ENCODE measurements around the gene ACBD6.

The ACBD6 gene

GRCh38 chr1:180256341-180257027 is 245.9 kb downstream of the ACBD6 start:
- Histone ChIP-seq H3K4me1 (no peaks in the 10 kb centered on the region), H3K27ac (no peak overlapping the region), H3K27me3 (peaks cover 0 to 81% of the 10 kb centered on the region in 2 donors), H3K4me3 (no peak overlapping the region), H3K9me3 (no peaks in the 10 kb centered on the region), H3K36me3 (no peaks in the 10 kb centered on the region)
- intact Hi-C loops (cut with DNase I; ENCODE audit: low total_unique reads): no loop called here
- DNase-seq: peak in 1 of 2 donors; percentile 51
- no peak for TF ChIP-seq CTCF (IDR thresholded peaks at IDR 0.05)

GRCh38 chr1:180255536-180256340 is 246.6 kb downstream of the ACBD6 start:
- peak in 1 of 2 donors; percentile 51 for DNase-seq
- Histone ChIP-seq H3K4me1 (no peaks in the 10 kb centered on the region), H3K4me3 (no peak overlapping the region), H3K27ac (no peak overlapping the region), H3K9me3 (no peaks in the 10 kb centered on the region), H3K27me3 (peaks cover 0 to 85% of the 10 kb centered on the region in 2 donors), H3K36me3 (no peaks in the 10 kb centered on the region)
- intact Hi-C loops (cut with DNase I; ENCODE audit: low total_unique reads): no loop called here
- no peak for TF ChIP-seq CTCF (IDR thresholded peaks at IDR 0.05)

- Histone ChIP-seq H3K9me3 (no peaks in the 10 kb centered on the region), H3K27me3 (peaks cover 0 to 81% of the 10 kb centered on the region in 2 donors), H3K4me3 (no peak overlapping the region), H3K36me3 (no peaks in the 10 kb centered on the region), H3K4me1 (no peaks in the 10 kb centered on the region), H3K27ac (no peak overlapping the region)
- peak in 1 of 2 donors; percentile 38 for DNase-seq
- no peak for TF ChIP-seq CTCF (IDR thresholded peaks at IDR 0.05)
- intact Hi-C loops (cut with DNase I; ENCODE audit: low total_unique reads): loop anchor here (5.0 kb wide), 1 partner anchor 227 kb away; no protein-coding TSS in a partner anchor
Observed at GRCh38 chr1:180254854-180255253, 247.5 kb downstream of the ACBD6 start.

GRCh38 chr1:180254496-180254819 is 247.9 kb downstream of the ACBD6 start:
- H3K27ac ChIP-seq: no peak overlapping the region
- H3K4me3 ChIP-seq: no peak overlapping the region
- no peak for TF ChIP-seq CTCF (IDR thresholded peaks at IDR 0.05)
- peak in 1 of 2 donors; percentile 44 for DNase-seq
- peaks cover 0 to 77% of the 10 kb centered on the region in 2 donors for H3K27me3 ChIP-seq
- no peaks in the 10 kb centered on the region for H3K36me3 ChIP-seq
- H3K4me1 ChIP-seq: no peaks in the 10 kb centered on the region
- H3K9me3 ChIP-seq: no peaks in the 10 kb centered on the region
- intact Hi-C loops (cut with DNase I; ENCODE audit: low total_unique reads): loop anchor here (5.0 kb wide), 1 partner anchor 228 kb away; no protein-coding TSS in a partner anchor

- H3K36me3 ChIP-seq: no peaks in the 10 kb centered on the region
- no peaks in the 10 kb centered on the region for H3K9me3 ChIP-seq
- peak in 1 of 2 donors; percentile 53 for DNase-seq
- intact Hi-C loops (cut with DNase I; ENCODE audit: low total_unique reads): loop anchor here (5.0 kb wide), 1 partner anchor 228 kb away; no protein-coding TSS in a partner anchor
- no peak overlapping the region for H3K4me3 ChIP-seq
- no peak overlapping the region for H3K27ac ChIP-seq
- peaks cover 0 to 71% of the 10 kb centered on the region in 2 donors for H3K27me3 ChIP-seq
- no peak for TF ChIP-seq CTCF (IDR thresholded peaks at IDR 0.05)
- no peaks in the 10 kb centered on the region for H3K4me1 ChIP-seq
Observed at GRCh38 chr1:180253585-180254495, 248.5 kb downstream of the ACBD6 start.
